Erythroblast (primary cell): ENCODE results near the gene TMEM119.

Experiments
- DNase-seq, 2 experiments: peaks; one replicate each; lab custom pipeline; 2025; lab: John Stamatoyannopoulos, UW
- GATA1 ChIP-seq: IDR thresholded peaks from 2 replicates; pipeline ENCODE4 v1.6.1; 2011; ENCODE audit warnings: low read depth, mild to moderate bottlenecking, control low read depth, low read length, moderate library complexity
- POLR2A ChIP-seq: IDR thresholded peaks from 2 replicates; pipeline ENCODE4 v1.6.1; 2011; ENCODE audit warnings: mild to moderate bottlenecking, low read length

TMEM119 gene

DNA sequence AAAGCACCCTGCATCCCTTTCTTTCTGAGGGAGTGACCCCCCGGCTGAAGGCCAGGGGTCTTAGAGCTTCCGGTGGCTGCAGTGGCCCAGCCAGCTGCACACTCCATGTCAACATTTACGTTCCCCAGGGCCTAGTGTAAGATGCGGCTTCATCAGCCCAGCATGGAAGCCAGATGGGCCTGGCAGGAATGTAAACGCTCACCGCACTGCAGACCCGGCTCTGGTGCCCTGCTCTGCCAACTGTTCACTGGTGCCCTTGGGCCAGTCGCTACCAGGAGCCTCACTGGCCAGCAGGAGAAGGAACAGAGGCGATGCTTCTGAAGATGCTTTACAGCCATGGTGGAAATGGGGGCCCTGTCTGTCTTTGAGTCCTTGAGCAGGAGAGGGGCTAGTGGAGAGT, 8.6 kb upstream of the TMEM119 start:
- DNase-seq = no peak
- TF ChIP-seq GATA1 = no peak
- no peak for TF ChIP-seq POLR2A

DNA sequence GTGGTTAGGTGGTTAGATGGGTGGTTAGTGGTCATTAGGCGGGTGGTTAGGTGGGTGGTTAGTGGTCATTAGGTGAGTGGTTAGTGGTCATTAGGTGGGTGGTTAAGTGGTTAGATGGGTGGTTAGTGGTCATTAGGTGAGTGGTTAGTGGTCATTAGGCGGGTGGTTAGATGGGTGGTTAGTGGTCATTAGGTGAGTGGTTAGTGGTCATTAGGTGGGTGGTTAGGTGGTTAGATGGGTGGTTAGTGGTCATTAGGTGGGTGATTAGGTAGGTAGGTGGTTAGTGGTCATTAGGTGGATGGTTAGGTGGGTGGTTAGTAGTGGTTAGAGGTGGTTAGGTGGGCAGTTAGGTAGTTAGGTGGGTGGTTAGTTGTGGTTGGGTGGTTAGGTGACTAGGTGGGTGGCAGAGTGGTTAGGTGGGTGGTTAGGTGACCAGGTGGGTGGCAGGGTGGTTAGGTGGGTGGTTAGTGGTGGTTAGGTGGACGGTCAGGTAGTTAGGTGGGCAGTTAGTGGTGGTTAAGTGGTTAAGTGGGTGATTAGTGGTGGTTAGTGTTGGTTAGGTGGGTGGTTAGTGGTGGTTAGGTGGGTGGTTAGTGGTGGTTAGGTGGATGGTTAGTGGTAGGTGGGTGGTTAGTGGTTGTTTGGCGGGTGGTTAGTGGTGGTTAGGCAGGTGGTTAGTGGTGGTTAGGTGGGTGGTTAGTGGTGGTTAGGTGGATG, 8.0 kb upstream of the TMEM119 start:
- TF ChIP-seq POLR2A = no peak
- no peak for TF ChIP-seq GATA1

GRCh38 chr12:108605000-108605689, 7.3 kb upstream of the TMEM119 start:
- no peak for TF ChIP-seq POLR2A
- TF ChIP-seq GATA1 = no peak
- peak in 1 of 2 experiments; percentile 37 for DNase-seq

More for the DNA sequence above, 8.0 kb upstream of the TMEM119 start:
- no peak for DNase-seq

DNA sequence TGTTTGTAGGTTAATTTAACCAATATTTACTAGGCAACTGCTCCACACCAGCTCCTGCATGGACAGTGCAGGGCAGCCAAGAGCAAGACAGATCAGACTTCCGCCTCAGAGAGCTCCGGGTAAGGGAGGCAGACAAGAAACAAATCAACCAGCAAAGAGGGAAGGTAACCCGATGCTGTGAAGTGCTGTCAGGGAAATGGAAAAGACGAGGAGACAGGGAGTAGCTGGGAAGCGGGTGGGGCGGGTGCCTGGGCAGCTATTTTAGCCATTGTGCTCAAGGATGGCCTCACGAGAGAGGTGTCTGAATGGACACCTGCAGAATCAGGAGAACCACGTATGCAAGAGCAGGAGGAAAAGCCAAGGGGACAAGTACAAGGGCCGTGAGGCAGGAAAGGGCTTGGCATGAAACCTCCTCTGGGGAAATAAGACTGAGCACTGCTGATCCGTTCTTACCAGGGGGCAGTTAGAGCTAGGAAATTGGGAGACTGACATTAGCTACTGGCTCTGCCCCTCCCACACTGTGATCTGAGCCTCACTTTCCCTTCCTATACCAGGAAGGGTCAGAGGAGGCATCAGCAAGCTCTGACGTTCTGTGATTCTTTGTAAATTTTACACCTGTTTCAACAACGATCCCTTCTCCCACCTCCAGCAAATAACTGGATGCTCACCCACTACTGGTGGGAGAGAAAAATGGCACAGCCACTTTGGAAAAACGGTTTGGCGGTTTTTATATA, 6.5 kb upstream of the TMEM119 start:
- TF ChIP-seq POLR2A (no peak), GATA1 (no peak)
- no peak for DNase-seq

DNA sequence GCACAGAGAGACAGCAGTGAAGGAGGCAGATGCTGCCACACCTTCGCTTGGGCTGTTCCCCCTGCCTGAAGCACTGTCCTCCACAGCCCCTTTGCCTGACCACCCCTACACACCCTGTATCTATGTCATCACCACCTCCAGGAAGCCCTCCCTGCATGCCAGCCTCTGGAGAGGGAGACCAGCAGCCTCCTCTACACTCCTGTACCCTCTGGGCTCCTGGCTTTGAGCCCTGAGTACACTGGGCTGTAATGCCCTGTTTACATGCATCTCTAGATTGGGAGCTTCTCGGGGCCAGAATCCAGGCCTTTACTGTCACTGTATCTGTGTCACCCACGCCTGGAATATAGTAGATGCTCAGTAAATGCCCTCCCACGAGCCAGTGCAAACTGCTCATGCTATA, 5.9 kb upstream of the TMEM119 start:
- no peak for TF ChIP-seq GATA1
- TF ChIP-seq POLR2A = no peak
- no peak for DNase-seq

- DNase-seq = no peak
- no peak for TF ChIP-seq POLR2A
- TF ChIP-seq GATA1 = no peak
Observed at GRCh38 chr12:108602976-108603704, 5.3 kb upstream of the TMEM119 start.

DNA sequence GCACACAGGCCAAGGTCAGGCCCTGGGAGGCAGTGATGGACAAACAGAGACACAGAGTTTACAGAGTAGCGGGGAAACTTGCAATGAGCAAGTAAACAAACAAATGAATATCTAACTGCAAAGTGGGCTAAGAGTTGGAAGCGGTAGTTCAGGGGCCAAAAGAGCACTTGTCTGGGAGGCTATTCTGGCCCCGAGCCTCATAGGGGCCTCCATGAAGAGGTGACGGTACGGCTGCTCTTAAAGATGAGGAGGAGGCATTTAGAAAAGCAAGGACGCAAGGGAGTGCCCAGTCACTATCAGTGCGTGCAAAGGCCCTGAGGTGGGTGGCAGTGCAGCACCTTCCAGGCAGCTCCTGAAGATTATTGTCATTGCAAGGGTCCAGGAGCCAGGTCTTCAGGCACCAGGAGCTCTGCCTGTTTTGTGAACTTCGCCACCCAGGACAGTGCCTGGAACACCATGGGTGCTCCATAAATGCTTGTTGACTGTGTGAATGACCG, 4.4 kb upstream of the TMEM119 start:
- DNase-seq = no peak
- no peak for TF ChIP-seq POLR2A
- TF ChIP-seq GATA1 = no peak

DNA sequence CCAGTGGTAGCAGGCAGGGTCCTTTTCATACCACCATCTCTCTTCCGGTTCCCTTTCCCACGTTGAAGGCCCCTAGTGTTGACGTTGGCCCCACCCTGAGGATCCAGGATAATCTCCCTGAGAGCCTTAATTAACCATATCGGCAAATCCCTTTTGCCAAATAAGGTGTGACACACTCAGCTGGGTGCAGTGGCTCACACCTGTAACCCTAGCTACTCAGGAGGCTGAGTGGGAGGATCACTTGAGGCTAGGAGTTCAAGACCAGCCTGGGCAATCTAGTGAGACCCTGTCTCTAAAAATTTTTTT, 2.8 kb upstream of the TMEM119 start:
- TF ChIP-seq POLR2A = no peak
- no peak for TF ChIP-seq GATA1
- DNase-seq = no peak

GRCh38 chr12:108599948-108600701, 2.2 kb upstream of the TMEM119 start:
- no peak for TF ChIP-seq POLR2A
- TF ChIP-seq GATA1 = no peak
- no peak for DNase-seq

- TF ChIP-seq GATA1 (no peak), POLR2A (no peak)
- DNase-seq = no peak
Observed at GRCh38 chr12:108599541-108599940, 1.7 kb upstream of the TMEM119 start.

DNA sequence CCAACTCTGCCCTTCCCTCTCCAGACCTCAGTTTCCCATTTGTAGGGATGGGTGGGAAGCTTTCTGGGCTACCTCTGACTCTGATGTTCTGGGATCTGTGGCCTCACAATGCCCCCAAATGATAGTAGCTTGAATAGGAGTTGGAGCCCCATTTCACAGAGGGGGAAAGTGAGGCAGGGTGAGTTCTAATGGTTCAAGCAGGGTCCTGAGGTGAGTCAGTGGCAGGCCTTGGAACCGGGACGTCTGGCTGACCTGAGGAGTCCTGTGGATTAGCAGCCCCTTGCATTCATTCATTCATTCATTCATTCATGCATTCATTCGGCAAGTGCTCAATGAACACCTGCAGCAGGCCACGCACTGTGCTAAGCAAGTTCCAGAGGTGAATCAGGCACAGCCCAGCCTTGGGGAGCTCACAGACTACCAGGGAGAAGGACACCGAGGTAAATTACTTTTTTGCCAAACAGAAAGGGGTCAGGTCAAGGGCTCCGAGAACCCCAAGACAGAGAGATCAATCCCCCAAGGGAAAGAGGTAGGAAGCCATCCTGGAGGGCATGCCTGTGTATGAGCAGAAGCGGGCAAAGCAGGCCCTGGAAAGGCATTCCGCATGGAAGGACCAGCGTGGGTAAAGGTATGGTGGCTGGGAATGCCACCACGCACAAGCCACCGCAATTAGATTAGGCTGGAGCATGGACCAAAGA, 818 bp upstream of the TMEM119 start:
- TF ChIP-seq GATA1 (no peak), POLR2A (no peak)
- DNase-seq = no peak

DNA sequence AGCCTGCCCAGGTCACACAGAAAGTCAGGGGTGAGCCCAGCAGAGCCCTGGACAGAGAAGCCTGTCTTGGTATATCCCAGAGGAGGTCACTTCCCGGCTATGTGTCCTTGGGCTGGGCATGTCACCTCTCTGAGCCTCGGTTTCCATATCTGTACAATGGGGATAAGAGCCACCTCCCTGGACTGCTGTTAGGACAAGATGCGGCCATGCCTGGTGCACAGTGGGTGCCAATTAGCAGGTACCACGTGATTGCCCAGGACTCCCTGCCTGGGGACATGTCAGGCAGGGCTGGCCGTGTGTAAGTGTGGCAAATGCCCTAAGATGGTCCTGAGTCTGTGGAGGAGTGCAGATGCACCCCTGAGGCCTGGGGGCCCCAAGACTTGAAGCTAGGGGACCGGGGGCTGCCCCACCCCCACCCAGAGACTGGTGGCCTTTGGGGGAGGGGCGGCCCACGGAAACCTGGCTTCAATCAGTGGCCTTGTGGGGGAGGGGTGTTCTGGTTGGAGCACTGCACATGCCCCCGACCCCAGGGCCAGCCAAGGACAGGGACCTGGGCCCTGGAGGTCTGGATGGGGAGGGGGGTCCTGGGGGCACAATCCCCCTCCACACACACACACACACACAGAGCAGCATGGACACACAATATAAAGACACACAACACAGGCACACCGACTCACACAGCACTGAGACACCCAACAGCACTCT, 878 bp downstream of the TMEM119 start:
- no peak for TF ChIP-seq POLR2A
- no peak for TF ChIP-seq GATA1
- DNase-seq = no peak
